ENCODE data around the gene BAG3.
A peak's percentile ranks its signal among the peaks of the same experiment; 100 is the strongest.

BAG3 gene

GRCh38 chr10:119667562-119668328 lies 16.6 kb downstream of the BAG3 start:
- no peak for DNase-seq

- DNase-seq = no peak
These were observed 17.3 kb downstream of the BAG3 start for GRCh38 chr10:119668461-119668860.

- no peak for DNase-seq
These were observed 18.2 kb downstream of the BAG3 start for GRCh38 chr10:119669331-119669730.

GRCh38 chr10:119669975-119670640 lies 18.9 kb downstream of the BAG3 start:
- DNase-seq = no peak

- DNase-seq = no peak
These were observed 19.5 kb downstream of the BAG3 start for GRCh38 chr10:119670717-119671116.

GRCh38 chr10:119671381-119671780 lies 20.2 kb downstream of the BAG3 start:
- DNase-seq = no peak

GRCh38 chr10:119672291-119672690 lies 21.1 kb downstream of the BAG3 start:
- DNase-seq = no peak

GRCh38 chr10:119673271-119673670 lies 22.1 kb downstream of the BAG3 start:
- DNase-seq = no peak

GRCh38 chr10:119675483-119676170 lies 24.4 kb downstream of the BAG3 start:
- no peak for DNase-seq

- no peak for DNase-seq
These were observed 25.9 kb downstream of the BAG3 start for GRCh38 chr10:119677126-119677525.

- no peak for DNase-seq
These were observed 26.9 kb downstream of the BAG3 start for GRCh38 chr10:119677904-119678755.

- no peak for DNase-seq
These were observed 28.3 kb downstream of the BAG3 start for GRCh38 chr10:119679480-119679829.

- peak in 1 of 2 experiments; percentile 15 for DNase-seq
These were observed 28.9 kb downstream of the BAG3 start for GRCh38 chr10:119680050-119680449.

- DNase-seq = no peak
These were observed 29.5 kb downstream of the BAG3 start for GRCh38 chr10:119680650-119681081.

GRCh38 chr10:119686465-119687191 lies 35.4 kb downstream of the BAG3 start:
- DNase-seq = peak; percentile 36 to 40

- DNase-seq = no peak
These were observed 36.2 kb downstream of the BAG3 start for GRCh38 chr10:119687192-119688032.

GRCh38 chr10:119688033-119688508 lies 36.9 kb downstream of the BAG3 start:
- DNase-seq = no peak

- DNase-seq = no peak
These were observed 37.9 kb downstream of the BAG3 start for GRCh38 chr10:119689016-119689580.

GRCh38 chr10:119691726-119692125 lies 40.5 kb downstream of the BAG3 start:
- no peak for DNase-seq

GRCh38 chr10:119693262-119693957 lies 42.2 kb downstream of the BAG3 start:
- no peak for DNase-seq

Data from AML-193 (cell line).